GM12864 (cell line): ENCODE measurements around the gene OSCAR.

ENCODE experiments used
- DNase-seq: peaks from one replicate; pipeline ENCODE4 v3.0.0-alpha.2; 2011; ENCODE audit warnings: low read depth
- H3K4me3 ChIP-seq: 2 replicates; pipeline ENCODE4 v1.5.1; 2011; ENCODE audit warnings: mild to moderate bottlenecking, low read depth, low read length, control low read depth
- TF ChIP-seq, protein P1 (sequence below): IDR thresholded peaks from 2 replicates; pipeline ENCODE4 v1.5.1; 2011; ENCODE audit warnings: low read depth, mild to moderate bottlenecking, moderate library complexity, low read length, control low read depth, inconsistent platforms; ENCODE audit errors: missing control alignments

OSCAR gene

DNA sequence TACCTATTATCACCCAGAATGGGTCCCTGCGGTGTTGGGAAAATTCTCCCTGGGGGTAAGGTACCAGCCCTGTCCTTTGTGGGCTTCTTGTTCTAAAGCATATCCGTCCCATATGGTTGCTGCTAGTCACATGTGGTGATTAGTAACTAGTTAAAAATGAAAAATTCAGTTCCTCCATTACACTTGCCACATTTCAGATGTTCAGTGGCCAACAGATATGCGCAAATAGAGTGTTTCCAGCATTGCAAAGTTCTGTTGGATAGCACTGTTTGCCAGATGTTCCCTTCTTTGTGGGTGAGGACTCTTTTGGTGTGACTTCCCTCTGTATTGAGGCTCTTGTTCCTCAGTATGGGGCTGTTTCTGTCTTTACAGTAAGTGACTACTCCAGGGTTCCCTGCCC lies 40.8 kb upstream of the OSCAR start:
- no peak for DNase-seq
- no peak overlapping the region for H3K4me3 ChIP-seq
- TF ChIP-seq, protein P1, sequence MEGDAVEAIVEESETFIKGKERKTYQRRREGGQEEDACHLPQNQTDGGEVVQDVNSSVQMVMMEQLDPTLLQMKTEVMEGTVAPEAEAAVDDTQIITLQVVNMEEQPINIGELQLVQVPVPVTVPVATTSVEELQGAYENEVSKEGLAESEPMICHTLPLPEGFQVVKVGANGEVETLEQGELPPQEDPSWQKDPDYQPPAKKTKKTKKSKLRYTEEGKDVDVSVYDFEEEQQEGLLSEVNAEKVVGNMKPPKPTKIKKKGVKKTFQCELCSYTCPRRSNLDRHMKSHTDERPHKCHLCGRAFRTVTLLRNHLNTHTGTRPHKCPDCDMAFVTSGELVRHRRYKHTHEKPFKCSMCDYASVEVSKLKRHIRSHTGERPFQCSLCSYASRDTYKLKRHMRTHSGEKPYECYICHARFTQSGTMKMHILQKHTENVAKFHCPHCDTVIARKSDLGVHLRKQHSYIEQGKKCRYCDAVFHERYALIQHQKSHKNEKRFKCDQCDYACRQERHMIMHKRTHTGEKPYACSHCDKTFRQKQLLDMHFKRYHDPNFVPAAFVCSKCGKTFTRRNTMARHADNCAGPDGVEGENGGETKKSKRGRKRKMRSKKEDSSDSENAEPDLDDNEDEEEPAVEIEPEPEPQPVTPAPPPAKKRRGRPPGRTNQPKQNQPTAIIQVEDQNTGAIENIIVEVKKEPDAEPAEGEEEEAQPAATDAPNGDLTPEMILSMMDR: no peak

DNA sequence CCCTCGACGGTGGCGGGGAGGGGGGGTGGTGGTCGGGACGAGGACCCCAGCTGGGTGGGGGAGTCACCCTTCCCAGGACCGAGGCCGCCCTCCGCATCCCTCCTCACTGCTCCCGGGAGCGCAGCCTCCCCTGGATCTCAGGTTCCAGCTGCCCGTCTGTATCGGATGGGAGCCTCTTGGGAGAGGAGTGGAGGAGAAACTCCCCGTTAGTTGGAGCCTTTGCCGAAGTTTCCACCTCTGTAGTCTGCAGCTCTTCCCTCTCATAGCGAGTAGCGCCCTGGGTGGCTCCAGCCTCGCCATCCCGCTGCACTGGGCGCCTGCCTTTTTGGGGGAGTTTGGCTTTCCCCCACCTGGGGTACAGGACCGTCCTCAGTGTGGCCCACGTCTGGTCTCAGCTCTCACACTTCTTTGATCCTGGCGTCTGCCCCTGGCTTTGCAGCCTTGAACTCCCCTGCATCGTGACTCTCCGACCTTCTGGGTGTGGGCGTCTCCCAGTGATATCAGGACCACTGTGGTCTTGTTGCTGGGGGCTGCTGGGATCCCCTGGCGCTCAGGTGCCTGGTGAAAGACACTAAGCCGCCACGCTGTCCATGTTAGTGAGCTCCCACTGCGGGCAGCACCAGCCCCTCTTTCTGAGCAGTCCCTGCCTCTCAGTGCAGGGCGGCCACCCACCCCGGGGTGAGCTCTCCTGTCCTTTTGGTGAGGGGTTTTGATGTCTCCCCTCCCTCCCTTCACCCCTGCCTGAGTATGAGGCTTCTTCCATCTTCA lies 38.1 kb upstream of the OSCAR start:
- TF ChIP-seq, protein P1: no peak
- DNase-seq: no peak
- peak overlapping the region; percentile 80 for H3K4me3 ChIP-seq

DNA sequence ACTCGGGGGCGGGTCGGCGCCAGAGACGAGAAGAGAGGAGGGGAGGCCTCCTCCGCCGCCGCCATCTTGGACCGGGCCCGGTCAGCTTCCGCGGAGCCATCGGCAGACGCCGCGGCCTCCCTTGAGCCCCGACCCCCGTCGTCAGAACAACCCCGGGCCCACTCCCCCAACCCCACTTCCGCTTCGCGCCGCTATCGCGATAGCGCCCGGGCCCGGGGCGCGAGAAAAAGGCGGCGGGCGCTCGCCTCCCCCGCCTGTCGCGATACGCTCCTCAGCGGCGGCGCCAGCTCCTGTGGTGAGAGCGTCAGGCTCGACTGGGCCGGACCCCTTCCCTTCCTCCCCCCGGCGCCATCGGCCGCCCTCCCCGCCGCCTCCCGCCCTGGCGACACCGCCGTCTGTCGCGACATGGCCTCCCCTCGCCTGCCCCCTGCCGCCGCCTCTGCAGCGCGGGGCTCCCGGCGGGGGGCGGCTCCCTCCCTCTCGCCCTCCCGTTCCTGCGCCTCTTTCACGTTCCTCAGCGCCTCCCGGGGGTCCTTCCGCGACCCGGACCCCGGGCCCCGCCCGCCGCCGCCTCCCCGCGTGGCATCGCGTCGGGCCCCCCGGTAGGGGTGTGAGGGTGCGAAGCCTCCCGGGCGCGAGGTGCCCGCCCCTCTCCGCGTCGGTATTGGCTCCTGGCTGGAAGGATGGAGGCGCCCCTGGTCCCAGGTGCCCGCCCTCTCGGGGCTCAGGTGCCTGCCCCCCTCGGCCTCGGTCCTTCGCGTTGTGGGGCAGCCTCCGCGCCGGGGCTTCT lies 37.3 kb upstream of the OSCAR start, which contains the start of gene CNOT3:
TSS of gene CNOT3 (plus strand) at position 64 of the 790 bp plus-strand sequence. CDS start 5,217 bp downstream, outside the sequence.
- no peak for DNase-seq
- TF ChIP-seq, protein P1: peak; percentile 8
- H3K4me3 ChIP-seq: peak within 1 kb of the TSS; percentile 80

DNA sequence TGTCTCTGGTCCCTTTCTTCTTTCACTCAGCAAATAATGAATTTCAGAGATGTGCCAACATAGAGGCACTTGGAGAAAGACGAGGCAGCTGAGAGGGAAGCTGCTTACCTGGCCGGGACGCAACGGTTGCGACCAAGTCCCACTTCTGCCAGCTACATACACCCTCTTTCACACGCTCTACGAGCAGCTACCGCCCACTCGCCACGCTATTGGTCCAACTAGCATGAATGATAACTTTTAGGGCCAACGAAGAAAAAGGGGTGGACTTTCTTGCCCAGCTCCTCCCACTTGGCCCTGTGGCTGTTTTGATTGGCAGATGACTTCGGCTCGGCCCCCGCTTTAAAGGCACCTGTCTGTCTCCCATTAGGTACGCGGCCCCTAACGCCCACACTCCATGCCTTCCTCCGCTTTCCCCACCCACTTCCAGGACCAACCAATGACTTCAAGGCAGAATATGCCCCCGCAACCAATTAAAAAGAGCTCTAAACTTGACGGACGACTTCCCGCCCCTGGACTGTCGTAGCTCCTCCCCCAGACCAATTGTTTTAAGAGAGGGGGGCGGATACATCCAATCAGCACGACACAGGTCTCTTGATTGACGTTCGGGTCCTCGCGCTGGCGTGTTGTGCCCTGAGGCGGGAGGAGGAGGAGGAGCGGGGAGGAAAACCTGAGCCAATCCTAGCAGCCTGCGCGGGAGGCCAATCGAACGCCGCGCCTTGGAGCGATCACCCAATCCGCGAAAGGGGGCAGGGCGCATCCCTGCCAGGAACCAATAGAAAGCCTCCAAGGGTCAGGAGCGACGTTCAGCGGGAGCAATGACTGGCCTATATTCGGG lies 36.5 kb upstream of the OSCAR start:
- TF ChIP-seq, protein P1: no peak
- peak overlapping the region; percentile 80 for H3K4me3 ChIP-seq

DNA sequence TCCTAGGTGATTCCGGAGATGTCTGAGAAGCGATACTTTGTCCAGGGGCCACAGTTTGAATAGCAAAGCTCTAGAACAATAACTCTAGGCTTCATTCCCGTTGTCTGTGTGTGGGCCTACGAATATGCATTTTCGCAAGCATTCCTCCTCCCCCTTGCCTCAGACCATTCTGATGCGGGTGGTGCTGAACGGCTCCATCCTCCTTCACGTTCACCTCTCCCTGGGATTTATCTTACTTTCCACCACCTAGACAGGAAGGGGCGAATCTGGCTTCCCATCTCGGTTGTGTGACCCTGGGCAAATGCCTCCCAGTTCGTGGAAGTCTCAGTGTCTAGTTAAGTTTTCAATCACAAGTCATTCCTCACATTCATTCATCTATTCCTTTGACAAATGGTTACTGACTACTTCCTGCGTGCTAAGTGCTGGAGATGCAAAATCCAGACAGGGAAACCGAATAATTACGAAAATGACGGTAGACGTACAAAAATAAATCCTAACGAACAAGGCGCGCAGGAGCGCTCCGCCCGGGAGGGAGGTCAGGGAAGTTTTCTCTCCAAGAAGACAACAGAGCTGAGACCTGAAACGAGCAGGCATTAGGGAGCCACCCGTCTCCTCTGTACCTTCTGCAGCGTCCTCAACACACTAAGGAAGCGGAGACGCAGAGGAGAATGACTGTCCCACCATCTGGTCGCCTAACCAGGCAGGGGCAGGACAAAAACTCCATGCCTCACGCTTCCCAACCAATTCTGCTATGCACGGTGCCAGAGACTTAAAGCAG lies 35.7 kb upstream of the OSCAR start:
- TF ChIP-seq, protein P1: no peak
- peak overlapping the region; percentile 78 for H3K4me3 ChIP-seq
- DNase-seq: no peak

More for the DNA sequence above, 36.5 kb upstream of the OSCAR start:
- DNase-seq: peak; percentile 100
